GM18867 (cell line): ENCODE measurements around the gene NDUFS1.
"Not testable (repeated sequence)": the region's sequence is repeated elsewhere in the genome, so short reads cannot be mapped to it uniquely, and the experiment has no call there.

Experiments
- ATAC-seq: cut with Tn5 transposase; IDR thresholded peaks from one replicate; pipeline ENCODE4 v1.9.1; 2021; ENCODE audit warnings: mild to moderate bottlenecking, moderate library complexity; ENCODE audit not compliant: unreplicated experiment

The NDUFS1 gene

GRCh38 chr2:206105541-206105940 is 53.7 kb downstream of the NDUFS1 start:
- ATAC-seq, result no peak

DNA sequence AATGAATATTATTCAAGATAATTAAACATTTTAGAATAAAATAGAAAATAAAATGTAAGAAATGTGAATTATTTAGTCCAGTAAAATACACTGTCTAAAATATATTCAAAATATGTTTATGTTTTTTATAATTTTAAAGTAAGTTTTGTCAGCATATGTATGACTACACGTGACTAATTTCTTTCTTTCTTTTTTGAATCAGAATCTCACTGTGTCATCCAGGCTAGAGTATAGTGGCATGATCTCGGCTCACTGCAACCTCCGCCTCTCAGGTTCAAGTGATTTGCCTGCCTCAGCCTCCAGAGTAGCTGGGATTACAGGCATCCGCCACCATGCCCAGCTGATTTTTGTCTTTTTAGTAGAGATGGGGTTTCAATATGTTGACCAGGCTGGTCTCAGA is 54.2 kb downstream of the NDUFS1 start:
- no peak for ATAC-seq

DNA sequence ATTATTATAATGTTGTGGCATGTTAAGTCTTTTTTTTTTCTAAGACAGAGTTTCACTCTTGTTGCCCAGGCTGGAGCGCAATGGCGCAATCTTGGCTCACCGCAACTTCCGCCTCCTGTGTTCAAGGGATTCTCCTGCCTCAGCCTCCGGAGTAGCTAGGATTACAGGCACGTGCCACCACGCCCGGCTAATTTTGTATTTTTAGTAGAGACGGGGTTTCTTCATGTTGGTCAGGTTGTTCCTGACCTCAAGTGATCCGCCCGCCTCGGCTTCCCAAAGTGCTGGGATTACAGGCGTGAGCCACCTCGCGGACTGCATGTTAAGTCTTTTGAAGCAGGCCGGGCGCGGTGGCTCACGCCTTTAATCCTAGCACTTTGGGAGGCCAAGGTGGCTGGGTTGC is 60.4 kb downstream of the NDUFS1 start:
- ATAC-seq, result not testable (repeated sequence)

- no peak for ATAC-seq
Observed at GRCh38 chr2:206098471-206098870, 60.8 kb downstream of the NDUFS1 start.

- ATAC-seq, result no peak
Observed at GRCh38 chr2:206096876-206097275, 62.4 kb downstream of the NDUFS1 start.

DNA sequence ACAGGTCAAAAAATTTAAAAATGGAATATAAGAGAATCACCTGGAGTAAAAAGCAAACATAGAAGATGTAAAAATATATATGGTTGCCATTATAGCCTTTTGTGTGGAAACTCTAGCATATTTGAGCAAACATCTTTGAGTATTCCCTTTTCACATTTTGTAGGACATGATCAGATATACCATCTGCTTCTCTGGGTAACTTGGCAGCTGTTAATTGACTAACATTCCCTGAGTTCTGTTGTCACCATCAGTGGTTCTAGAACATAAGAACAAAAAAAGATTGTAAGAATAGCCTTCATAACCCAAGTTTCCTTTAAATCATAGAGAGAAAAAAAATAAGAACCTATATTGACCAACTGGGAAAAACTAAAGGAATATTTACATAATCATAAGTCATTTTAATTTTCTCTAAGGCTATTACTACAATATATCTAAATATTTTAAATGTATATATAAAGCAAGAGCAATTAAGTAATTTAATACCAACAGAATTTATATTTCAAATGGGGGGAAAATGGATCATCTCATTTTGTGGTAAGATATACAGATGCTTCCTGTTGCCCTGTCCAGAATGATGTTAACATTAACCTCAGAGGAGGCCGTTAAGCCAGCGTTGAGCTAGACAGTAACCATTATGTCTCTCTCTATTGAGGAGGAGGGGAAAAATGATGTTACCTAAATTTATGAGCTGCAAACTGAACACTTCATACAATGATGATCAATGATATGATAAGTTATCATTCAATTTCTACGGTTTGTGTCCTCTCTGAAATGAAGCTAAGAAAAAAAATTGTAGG is 63.5 kb downstream of the NDUFS1 start:
- no peak for ATAC-seq

- ATAC-seq, result no peak
Observed at GRCh38 chr2:206092297-206092696, 66.9 kb downstream of the NDUFS1 start.

DNA sequence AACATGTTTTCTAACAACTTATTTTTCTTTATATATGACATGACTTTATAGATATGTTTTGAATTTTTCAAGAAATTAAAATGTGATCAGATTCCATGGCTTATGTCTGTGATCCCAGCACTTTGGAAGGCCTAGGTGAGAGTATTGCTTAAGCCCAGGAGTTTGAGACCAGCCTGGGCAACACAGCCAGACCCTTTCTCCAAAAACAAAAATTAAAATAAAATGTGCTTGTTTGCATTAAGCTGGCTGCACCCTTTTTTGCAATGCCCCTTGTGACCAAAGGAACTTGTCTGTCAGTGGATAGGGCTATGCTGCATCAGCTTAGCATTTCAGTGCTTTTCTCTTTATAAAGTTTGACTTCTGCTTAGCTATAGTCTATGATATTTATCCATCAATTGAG is 71.0 kb downstream of the NDUFS1 start:
- no peak for ATAC-seq

GRCh38 chr2:206086716-206087350 is 72.4 kb downstream of the NDUFS1 start:
- ATAC-seq, result no peak

GRCh38 chr2:206085742-206086445 is 73.3 kb downstream of the NDUFS1 start, which contains the start of gene INO80D:
Gene INO80D, minus strand, starts transcription at chr2:206086174. Its CDS starts 23,158 bp downstream, at chr2:206063016.
- ATAC-seq, result peak; percentile 83

DNA sequence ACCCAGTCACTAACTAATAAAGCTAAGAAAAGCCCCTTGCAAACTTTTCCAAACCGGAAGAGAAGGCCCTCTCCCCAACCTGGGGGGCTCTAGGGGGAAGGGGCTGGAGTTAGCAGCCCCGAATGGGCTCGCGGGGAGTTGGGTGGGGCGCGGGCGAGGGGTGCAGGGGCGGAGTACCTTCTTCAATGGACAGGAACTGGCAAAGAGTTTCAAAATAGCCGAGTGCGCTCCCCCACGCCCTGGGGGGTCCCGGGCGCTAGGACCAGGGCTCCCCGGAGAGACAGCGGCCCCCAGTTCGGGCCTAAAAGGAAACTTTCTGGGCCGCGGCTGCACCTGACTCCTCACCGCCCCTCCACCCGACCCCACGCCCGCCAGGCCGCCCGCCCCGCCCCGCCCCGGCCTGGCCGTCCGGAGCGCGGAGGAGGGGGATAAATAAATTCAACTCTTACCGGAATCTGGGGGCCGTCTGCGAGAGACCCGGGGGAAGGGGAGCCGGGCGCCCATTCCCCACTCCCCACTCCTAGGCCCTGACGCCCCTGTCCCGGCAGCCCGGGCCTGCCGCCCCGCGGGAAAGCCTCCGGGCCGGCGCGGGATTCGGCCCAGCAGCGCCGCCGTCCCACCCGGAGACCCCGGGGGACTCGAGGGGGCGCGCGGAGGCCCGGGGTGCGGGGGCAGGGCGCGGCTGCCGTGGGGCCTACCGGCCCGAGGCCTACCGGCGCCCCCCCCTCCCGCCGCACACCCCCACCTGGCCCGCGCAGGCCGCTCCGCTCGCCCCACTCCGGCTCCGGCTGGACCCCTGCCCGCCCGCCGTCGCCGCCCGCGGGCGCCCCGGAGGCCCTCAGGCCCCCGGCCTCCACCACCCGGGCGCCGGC is 74.1 kb downstream of the NDUFS1 start:
- peak; percentile 25 for ATAC-seq

GRCh38 chr2:206084439-206084869 is 74.8 kb downstream of the NDUFS1 start:
- ATAC-seq, result no peak

DNA sequence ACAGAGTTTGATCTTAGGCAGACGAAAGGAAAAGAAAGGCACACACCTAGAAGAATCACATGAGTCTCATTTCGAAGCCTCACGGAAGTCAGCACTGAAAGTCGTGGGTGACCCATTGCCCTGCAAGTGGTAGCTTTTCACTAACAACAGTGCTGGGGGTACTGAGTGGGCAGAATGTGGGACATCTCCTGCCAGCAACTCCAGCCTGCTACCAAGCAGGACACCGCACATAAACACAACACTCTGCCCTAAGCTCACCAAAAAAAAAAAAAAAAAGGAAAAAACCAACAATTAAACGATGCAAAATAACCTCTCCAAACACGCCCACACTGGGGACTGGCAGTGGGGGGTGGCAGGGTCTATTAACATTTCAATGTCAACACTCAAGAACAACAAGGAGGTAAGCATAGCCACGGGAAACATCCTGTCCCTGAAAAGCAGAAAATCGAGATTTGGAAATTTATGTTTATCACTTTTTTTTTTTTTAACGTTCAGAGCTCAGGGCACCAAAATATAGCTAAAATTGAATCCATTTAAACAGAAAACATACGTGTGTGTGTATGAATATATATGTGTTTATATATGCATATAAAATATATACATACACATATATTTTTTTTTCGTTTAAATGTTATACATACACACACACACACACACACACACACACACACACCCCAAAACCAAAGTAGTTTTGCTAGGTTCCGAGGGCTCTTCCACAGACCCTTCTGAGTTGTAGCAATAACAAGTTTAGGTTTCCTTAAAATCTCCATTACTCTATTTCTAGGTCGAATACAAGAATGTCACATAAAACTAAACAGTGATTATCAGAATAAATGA is 75.4 kb downstream of the NDUFS1 start:
- ATAC-seq, result peak; percentile 35

DNA sequence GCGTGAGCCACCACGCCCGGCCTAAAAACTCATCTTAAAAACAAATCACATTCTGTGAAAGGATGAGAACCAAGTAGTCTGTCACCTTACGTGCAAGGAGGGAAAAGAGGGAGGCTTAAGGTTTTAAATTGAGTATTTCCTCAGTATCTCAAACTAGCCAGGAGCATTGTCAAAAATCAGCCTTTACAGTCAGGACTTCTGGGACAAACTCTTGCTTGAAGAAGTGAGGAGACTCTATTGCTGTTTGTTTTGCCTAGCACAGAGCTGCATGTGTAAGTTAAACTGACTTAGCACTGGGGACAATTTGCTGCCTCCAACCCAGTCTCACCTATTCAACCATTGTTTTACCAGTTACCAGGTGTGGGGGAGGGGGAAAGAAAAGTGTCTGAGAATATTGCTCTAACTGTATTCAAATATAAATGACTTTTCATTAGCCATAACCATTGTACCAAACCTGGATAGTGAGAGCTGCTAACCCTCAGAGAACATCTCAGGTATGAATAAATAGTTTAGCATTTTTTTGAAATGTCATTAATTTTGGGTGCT is 76.9 kb downstream of the NDUFS1 start:
- no peak for ATAC-seq

- no peak for ATAC-seq
Observed at GRCh38 chr2:206080927-206081326, 78.3 kb downstream of the NDUFS1 start.

- no peak for ATAC-seq
Observed at GRCh38 chr2:206079699-206080465, 79.4 kb downstream of the NDUFS1 start.

GRCh38 chr2:206077879-206078278 is 81.4 kb downstream of the NDUFS1 start:
- ATAC-seq, result not testable (repeated sequence)

GRCh38 chr2:206075113-206075512 is 84.1 kb downstream of the NDUFS1 start:
- ATAC-seq, result no peak

- ATAC-seq, result no peak
Observed at GRCh38 chr2:206071807-206072206, 87.4 kb downstream of the NDUFS1 start.
